ENCODE results near the gene LRP8.

DNA sequence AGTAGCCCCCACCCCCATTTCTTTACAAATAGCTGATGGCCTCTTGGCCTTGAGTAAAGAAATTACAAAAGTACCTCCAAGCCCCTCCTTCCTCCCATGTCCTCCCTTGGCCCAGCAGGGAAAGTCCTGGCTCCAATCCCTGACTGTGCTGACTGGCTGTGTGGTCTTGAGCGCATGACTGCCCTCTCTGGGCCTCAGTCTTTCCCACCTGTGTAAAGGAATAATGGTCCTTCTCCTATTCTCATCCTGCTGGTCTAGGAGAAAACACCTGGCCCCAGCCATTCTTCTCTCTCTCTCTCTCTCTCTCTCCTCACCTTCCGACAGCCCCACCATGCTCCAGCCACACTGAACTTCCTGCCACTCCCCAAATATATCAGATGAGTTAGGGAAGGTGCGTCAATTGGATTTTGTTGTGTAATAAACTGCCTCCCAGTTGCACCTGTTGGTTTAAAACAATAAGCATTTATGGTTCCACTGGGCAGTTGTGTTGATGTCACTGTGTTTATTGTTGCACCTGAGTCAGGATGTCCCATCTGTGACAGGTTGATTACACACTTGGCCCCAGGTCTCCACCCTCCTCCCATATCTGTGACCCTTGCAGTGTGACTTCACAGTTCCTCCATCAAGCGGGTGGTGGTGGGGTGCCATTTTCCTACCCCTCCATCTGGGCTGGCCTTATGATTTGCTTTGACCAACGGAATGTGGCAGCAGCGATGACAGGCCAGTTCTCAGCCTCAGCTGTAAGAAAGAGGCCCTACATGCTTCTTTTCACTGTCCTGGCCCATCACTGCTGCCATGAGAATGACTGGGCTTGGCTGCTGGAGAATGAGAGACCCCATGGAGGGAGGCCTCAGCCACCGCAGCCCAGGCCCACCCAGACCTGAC, 22.3 kb upstream of the LRP8 start:
- TF ChIP-seq CTCF (IDR thresholded peaks at IDR 0.05; ENCODE audit: low read depth, low read length, missing input control) (no peak), RAD21 (IDR thresholded peaks at IDR 0.05) (no peak), ZBTB33 (IDR thresholded peaks at IDR 0.05) (no peak), TAF1 (conservative IDR thresholded peaks at IDR 0.05) (no peak)
